HepG2 (cell line): ENCODE measurements around the gene BBLN. TPM values are rescaled to one million over a fixed set of nuclear protein-coding genes. Genes with fewer than 3 reads are reported as not detected.
A peak's percentile ranks its signal among the peaks of the same experiment; 100 is the strongest.

ENCODE experiments used
- AHR ChIP-seq: IDR thresholded peaks from 2 replicates; pipeline ENCODE4 v1.6.1; 2018; ENCODE audit warnings: missing genetic modification reagents, missing compliant biosample characterization
- ATF1 ChIP-seq: IDR thresholded peaks from 2 replicates; pipeline ENCODE4 v1.6.1; 2016; ENCODE audit warnings: mild to moderate bottlenecking, control low read depth
- BHLHE40 ChIP-seq: IDR thresholded peaks from 2 replicates; pipeline ENCODE4 v1.6.1; 2011; ENCODE audit warnings: low read length, improper control_type of control experiment
- FOXA3 ChIP-seq: IDR thresholded peaks from 2 replicates; pipeline ENCODE4 v1.6.1; 2016; ENCODE audit warnings: missing genetic modification reagents, missing compliant biosample characterization
- GATA4 ChIP-seq: sonication (generic); IDR thresholded peaks from 2 replicates; pipeline ENCODE4 v1.6.1; 2016; ENCODE audit warnings: antibody characterized with exemption, low read depth, borderline replicate concordance
- GTF2F1 ChIP-seq: fragments of 150-350 bp; IDR thresholded peaks from 2 replicates; pipeline ENCODE4 v1.6.1; 2014; ENCODE audit warnings: low read length
- HNRNPL ChIP-seq: fragments of 200-400 bp; formaldehyde crosslinking; IDR thresholded peaks from 2 replicates; pipeline ENCODE4 v1.6.1; 2017; ENCODE audit warnings: mild to moderate bottlenecking, low read depth, low read length
- MEIS1 ChIP-seq: sonication (generic); formaldehyde crosslinking; IDR thresholded peaks from 2 replicates; pipeline ENCODE4 v1.9.0; 2021; ENCODE audit warnings: mild to moderate bottlenecking, missing genetic modification reagents, moderate library complexity, borderline replicate concordance
- NCOA5 ChIP-seq: sonication (generic); formaldehyde crosslinking; IDR thresholded peaks from 2 replicates; pipeline ENCODE4 v1.4.0; 2020; ENCODE audit warnings: missing genetic modification reagents
- NCOR1 ChIP-seq: fragments of 200-600 bp; sonication (generic); IDR thresholded peaks from 2 replicates; pipeline ENCODE4 v1.7.0; 2017; ENCODE audit warnings: antibody characterized with exemption, low read length, borderline replicate concordance
- NFKBIZ ChIP-seq: IDR thresholded peaks from 2 replicates; pipeline ENCODE4 v1.6.1; 2018; ENCODE audit warnings: missing genetic modification reagents, missing compliant biosample characterization
- NKX3-1 ChIP-seq: sonication (generic); formaldehyde crosslinking; IDR thresholded peaks from 2 replicates; pipeline ENCODE4 v1.5.0; 2020; ENCODE audit warnings: missing genetic modification reagents
- PLRG1 ChIP-seq: fragments of 450-650 bp; conservative IDR thresholded peaks from 2 replicates; pipeline ENCODE4 v1.6.1; 2016
- SATB2 ChIP-seq: sonication (generic); formaldehyde crosslinking; IDR thresholded peaks from 2 replicates; pipeline ENCODE4 v1.5.0; 2020; ENCODE audit warnings: missing genetic modification reagents
- SRSF4 ChIP-seq: fragments of 200-400 bp; formaldehyde crosslinking; IDR thresholded peaks from one replicate; pipeline ENCODE4 v1.6.1; 2018; ENCODE audit warnings: mild to moderate bottlenecking, low read depth, low read length, moderate library complexity; ENCODE audit not compliant: poor library complexity, severe bottlenecking
- TBX3 ChIP-seq: fragments of 450-650 bp; IDR thresholded peaks from 2 replicates; pipeline ENCODE4 v1.6.1; 2017; ENCODE audit warnings: antibody characterized with exemption, mild to moderate bottlenecking, inconsistent platforms, borderline replicate concordance
- ZBTB42 ChIP-seq: sonication (generic); formaldehyde crosslinking; IDR thresholded peaks from 2 replicates; pipeline ENCODE4 v1.5.0; 2020; ENCODE audit warnings: mild to moderate bottlenecking, missing genetic modification reagents
- ZFP41 ChIP-seq: sonication (generic); formaldehyde crosslinking; IDR thresholded peaks from 2 replicates; pipeline ENCODE4 v1.4.0; 2020; ENCODE audit warnings: mild to moderate bottlenecking, missing genetic modification reagents, borderline replicate concordance
- ZNF335 ChIP-seq: sonication (generic); formaldehyde crosslinking; IDR thresholded peaks from 2 replicates; pipeline ENCODE4 v1.4.0; 2020; ENCODE audit warnings: missing genetic modification reagents
- ZNF431 ChIP-seq: sonication (generic); formaldehyde crosslinking; IDR thresholded peaks from 2 replicates; pipeline ENCODE4 v1.9.0; 2022; ENCODE audit warnings: missing genetic modification reagents, low read depth, mild to moderate bottlenecking, borderline replicate concordance
- ZNF496 ChIP-seq: sonication (generic); formaldehyde crosslinking; IDR thresholded peaks from 2 replicates; pipeline ENCODE4 v1.8.1; 2023; ENCODE audit warnings: mild to moderate bottlenecking, moderate library complexity, missing genetic modification reagents; ENCODE audit not compliant: insufficient replicate concordance
- ZNF510 ChIP-seq: sonication (generic); formaldehyde crosslinking; IDR thresholded peaks from 2 replicates; pipeline ENCODE4 v1.4.0; 2020; ENCODE audit warnings: low read depth, mild to moderate bottlenecking, missing genetic modification reagents
- ZNF766 ChIP-seq: sonication (generic); formaldehyde crosslinking; IDR thresholded peaks from 2 replicates; pipeline ENCODE4 v1.5.0; 2020; ENCODE audit warnings: missing genetic modification reagents, borderline replicate concordance
- ZNF782 ChIP-seq: sonication (generic); formaldehyde crosslinking; IDR thresholded peaks from 2 replicates; pipeline ENCODE4 v1.4.0; 2020; ENCODE audit warnings: missing genetic modification reagents, mild to moderate bottlenecking, borderline replicate concordance
- polyA plus RNA-seq, 8 experiments: library from polyadenylated mRNA; depleted of rRNA in 3 of 8; stranded (reverse) in 7 of 8; unstranded in 1 of 8; fragments of >200 nt; fragmentation: Illumina TruSeq in 4 of 8; extraction: Trizol in 4 of 8; gene quantifications; 2 replicates each; pipeline versions ENCODE4 v1.2.1 to v1.2.3, GENCODE V29; 2011 to 2016; ENCODE audit warnings: low read depth in 4 of 8, missing spikeins in 1 of 8, mixed read lengths in 1 of 8; ENCODE audit not compliant: insufficient read depth in 1 of 8
- total RNA-seq, 5 experiments: library from RNA; depleted of rRNA; stranded (reverse); fragments of >200 nt; fragmentation: Illumina TruSeq; extraction: Trizol; gene quantifications; 2 replicates each; pipeline ENCODE4 v1.2.3, GENCODE V29; 2016; ENCODE audit warnings: low read depth in 1 of 5
- TF ChIP-seq, protein P1 (sequence below): sonication (generic); formaldehyde crosslinking; IDR thresholded peaks from 2 replicates; pipeline ENCODE4 v1.9.0; 2021; ENCODE audit warnings: missing genetic modification reagents, borderline replicate concordance
- TF ChIP-seq, protein P2 (sequence below): sonication (generic); formaldehyde crosslinking; IDR thresholded peaks from 2 replicates; pipeline ENCODE4 v1.4.0; 2020; ENCODE audit warnings: mild to moderate bottlenecking, missing genetic modification reagents
- TF ChIP-seq, protein P3 (sequence below): IDR thresholded peaks from 2 replicates; pipeline ENCODE4 v1.6.1; 2016; ENCODE audit warnings: low read depth

The BBLN gene
- total and polyA plus RNA-seq, 2 of the 13 experiments (the other 11 are each of a cell fraction or from before 2014, with no cell fraction given) = 27.6 to 33.1 TPM

DNA sequence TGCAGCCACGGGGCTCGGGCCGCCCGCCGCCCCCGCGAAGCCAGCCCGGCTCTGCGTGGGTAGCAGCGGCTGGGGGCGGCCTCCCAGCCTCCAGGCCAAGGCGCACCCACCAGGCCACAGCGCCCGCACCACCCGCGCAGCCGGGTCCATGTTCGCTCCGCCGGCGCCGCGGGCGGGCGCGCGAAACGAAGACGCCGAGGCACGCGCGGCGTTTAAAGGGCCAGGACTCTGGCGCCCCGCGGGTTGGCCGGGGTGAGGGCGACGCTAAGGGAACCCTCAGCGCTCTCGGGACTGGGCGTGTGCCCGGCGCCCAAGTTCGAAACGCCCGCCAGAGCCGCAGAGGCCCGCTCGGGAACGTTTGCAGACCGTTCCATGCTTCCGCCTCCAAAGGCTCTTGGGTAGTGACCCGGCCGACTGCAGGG, 32.5 kb upstream of the BBLN start, which contains the start of gene PTGES2 (continued):
- TF ChIP-seq, protein P1, sequence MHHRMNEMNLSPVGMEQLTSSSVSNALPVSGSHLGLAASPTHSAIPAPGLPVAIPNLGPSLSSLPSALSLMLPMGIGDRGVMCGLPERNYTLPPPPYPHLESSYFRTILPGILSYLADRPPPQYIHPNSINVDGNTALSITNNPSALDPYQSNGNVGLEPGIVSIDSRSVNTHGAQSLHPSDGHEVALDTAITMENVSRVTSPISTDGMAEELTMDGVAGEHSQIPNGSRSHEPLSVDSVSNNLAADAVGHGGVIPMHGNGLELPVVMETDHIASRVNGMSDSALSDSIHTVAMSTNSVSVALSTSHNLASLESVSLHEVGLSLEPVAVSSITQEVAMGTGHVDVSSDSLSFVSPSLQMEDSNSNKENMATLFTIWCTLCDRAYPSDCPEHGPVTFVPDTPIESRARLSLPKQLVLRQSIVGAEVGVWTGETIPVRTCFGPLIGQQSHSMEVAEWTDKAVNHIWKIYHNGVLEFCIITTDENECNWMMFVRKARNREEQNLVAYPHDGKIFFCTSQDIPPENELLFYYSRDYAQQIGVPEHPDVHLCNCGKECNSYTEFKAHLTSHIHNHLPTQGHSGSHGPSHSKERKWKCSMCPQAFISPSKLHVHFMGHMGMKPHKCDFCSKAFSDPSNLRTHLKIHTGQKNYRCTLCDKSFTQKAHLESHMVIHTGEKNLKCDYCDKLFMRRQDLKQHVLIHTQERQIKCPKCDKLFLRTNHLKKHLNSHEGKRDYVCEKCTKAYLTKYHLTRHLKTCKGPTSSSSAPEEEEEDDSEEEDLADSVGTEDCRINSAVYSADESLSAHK = no peak
- TF ChIP-seq ZNF766 (no peak), ZNF431 (CRISPR knock-in tag) (no peak), SATB2 (no peak), HNRNPL (no peak), MEIS1 (CRISPR knock-in tag) (no peak), AHR (0 out of 2 replicates have a peak, but pooled peaks have one; percentile 31), ATF1 (no peak), ZFP41 (CRISPR knock-in tag) (no peak), ZBTB42 (CRISPR knock-in tag) (no peak), NKX3-1 (CRISPR knock-in tag) (no peak), FOXA3 (CRISPR knock-in tag) (no peak), ZNF496 (CRISPR knock-in tag) (no peak), SRSF4 (no peak), NCOA5 (CRISPR knock-in tag) (no peak), ZNF335 (CRISPR knock-in tag) (no peak), NCOR1 (no peak), NFKBIZ (CRISPR knock-in tag) (no peak), BHLHE40 (peak; percentile 72), GATA4 (no peak), GTF2F1 (no peak), ZNF782 (CRISPR knock-in tag) (no peak), PLRG1 (no peak), TBX3 (no peak), ZNF510 (no peak)
- TF ChIP-seq, protein P2, sequence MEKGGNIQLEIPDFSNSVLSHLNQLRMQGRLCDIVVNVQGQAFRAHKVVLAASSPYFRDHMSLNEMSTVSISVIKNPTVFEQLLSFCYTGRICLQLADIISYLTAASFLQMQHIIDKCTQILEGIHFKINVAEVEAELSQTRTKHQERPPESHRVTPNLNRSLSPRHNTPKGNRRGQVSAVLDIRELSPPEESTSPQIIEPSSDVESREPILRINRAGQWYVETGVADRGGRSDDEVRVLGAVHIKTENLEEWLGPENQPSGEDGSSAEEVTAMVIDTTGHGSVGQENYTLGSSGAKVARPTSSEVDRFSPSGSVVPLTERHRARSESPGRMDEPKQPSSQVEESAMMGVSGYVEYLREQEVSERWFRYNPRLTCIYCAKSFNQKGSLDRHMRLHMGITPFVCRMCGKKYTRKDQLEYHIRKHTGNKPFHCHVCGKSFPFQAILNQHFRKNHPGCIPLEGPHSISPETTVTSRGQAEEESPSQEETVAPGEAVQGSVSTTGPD (CRISPR knock-in tag) = no peak
- TF ChIP-seq, protein P3, sequence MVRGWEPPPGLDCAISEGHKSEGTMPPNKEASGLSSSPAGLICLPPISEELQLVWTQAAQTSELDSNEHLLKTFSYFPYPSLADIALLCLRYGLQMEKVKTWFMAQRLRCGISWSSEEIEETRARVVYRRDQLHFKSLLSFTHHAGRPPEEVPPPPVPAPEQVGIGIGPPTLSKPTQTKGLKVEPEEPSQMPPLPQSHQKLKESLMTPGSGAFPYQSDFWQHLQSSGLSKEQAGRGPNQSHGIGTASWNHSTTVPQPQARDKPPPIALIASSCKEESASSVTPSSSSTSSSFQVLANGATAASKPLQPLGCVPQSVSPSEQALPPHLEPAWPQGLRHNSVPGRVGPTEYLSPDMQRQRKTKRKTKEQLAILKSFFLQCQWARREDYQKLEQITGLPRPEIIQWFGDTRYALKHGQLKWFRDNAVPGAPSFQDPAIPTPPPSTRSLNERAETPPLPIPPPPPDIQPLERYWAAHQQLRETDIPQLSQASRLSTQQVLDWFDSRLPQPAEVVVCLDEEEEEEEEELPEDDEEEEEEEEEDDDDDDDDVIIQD (CRISPR knock-in tag) = no peak
